ENCODE measurements around the gene TNFRSF8. TPM values are rescaled to one million over a fixed set of nuclear protein-coding genes. Genes with fewer than 3 reads are reported as not detected.

TNFRSF8 gene
- total RNA-seq, 2 experiments from 2014 or later: 6.0 to 6.5 TPM

DNA sequence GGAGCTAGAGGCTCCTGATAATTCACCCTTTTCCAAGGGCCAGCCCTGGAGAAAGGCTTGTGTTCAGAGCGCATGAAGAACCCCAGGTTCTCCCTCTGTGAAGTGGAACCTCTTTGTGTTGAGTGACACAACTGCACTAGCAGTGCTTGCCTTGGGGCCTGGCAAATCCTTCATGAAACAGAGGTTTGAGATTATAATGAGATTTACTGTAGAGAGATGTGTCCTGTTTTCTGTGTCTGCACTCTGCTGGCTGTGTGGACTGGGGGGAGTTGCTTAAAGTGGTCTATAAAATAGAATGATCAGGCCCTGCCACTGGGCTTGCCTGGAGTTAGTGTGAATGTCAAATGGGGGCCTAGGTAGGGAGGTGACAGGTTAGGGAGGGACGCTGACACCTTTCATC lies 92.2 kb downstream of the TNFRSF8 start:
- Mint-ChIP-seq H3K27ac (no peak overlapping the region), H3K36me3 (ENCODE audit: low read depth) (peaks cover 14% of the 10 kb centered on the region), H3K27me3 (no peaks in the 10 kb centered on the region), H3K9me3 (peaks cover 7% of the 10 kb centered on the region), H3K4me1 (peaks cover 82% of the 10 kb centered on the region), H3K4me3 (no peak overlapping the region)
- ChIA-PET POLR2A (no interaction called here), CTCF (interaction anchor here (0.8 to 4.4 kb wide), 6 partner anchors 10 to 68 kb away, joined by 3 to 23 read pairs (median 4); no protein-coding TSS in a partner anchor)
- DNase-seq: no peak

DNA sequence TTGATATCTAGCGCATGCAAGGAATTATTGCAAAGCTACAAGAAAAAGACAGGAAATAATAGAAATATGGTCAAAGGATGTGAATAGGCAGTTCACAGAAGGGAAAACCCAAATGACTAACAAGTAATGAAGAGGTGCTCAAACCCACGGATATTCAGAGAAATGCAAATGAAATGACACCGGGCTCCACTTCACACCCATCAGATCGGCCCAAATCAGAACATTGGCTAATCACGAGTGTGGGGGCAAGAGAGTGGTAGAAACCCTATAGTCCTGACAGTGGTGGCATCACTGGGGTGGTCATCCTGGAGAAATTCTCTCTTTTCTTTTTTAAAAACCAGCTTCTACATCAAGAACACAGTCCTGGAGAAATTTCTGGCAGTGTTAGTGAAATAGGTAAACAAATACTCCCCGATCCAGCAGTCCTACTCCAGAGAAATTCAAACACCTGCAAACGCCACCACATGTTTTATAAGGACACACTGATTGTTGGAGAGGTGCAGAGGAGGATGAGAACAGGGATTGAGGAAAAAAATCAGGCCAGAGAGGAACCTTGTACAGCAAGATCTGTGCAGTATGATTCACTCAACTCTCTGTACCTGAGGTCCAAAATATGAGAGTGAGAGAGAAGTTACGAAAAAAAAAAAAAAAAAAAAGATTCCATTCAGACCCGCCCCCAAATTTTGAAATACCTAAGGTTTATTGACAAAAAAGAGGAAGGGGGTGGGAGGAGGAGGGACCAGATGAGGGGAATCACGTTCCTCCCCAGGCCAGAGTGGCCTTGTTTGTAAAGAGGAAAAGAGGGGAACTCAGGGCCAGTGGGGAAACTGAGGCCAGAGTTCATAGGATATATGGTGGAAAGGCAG lies 94.5 kb downstream of the TNFRSF8 start:
- Mint-ChIP-seq H3K9me3 (peaks cover 4% of the 10 kb centered on the region), H3K27me3 (no peaks in the 10 kb centered on the region), H3K27ac (peak overlapping the region; percentile 94), H3K4me1 (peaks cover 82% of the 10 kb centered on the region), H3K4me3 (peak overlapping the region; percentile 56), H3K36me3 (ENCODE audit: low read depth) (peaks cover 1% of the 10 kb centered on the region)
- ChIA-PET CTCF (interaction anchor here (1.0 to 4.4 kb wide), 7 partner anchors 8 to 462 kb away, joined by 3 to 23 read pairs (median 5); partner anchors contain the start of gene TNFRSF1B), POLR2A (interaction anchor here (1.0 kb wide), 1 partner anchor 33 kb away, joined by 4 read pairs; no protein-coding TSS in a partner anchor)
- DNase-seq: no peak

DNA sequence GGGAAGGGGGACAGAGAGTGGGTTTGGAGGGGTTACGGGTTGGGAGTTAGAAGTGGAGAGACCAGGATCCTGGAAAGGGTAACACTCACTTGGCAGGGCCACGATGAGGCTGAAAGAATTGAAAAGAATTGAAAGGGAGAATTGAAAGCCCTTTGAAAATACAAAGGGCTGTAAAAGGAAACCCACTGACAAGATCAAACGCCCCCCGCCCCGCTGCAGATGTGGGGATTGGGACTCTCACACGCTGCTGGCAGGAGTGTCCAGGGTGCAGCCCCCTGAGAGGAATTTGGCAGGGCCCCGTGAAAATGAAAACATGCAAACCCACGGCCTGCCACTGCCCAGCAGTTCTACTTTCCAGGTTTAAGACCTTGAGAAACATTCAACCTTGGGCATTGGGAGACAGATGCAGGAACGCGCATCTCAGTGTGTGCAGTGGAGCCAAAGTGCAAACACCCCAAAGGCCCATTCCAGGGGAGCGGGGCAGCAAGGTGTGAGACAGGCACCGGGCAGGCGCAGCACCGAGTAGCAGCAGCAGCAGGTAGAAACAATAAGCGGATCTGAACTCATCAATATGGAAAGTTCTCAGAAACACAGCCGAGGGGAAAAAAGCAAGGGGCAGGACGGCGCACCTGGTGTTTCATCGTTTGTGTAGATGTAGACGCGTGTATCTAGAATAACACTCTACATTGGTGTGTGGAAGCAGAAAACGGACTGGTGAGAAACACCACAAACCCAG lies 95.4 kb downstream of the TNFRSF8 start:
- Mint-ChIP-seq H3K27me3 (no peaks in the 10 kb centered on the region), H3K4me1 (peaks cover 82% of the 10 kb centered on the region), H3K9me3 (peaks cover 4% of the 10 kb centered on the region), H3K27ac (peak overlapping the region; percentile 94), H3K36me3 (ENCODE audit: low read depth) (peaks cover 1% of the 10 kb centered on the region), H3K4me3 (peak overlapping the region; percentile 39)
- CTCF ChIA-PET: interaction anchor here (1.2 to 4.4 kb wide), 4 partner anchors 8 to 34 kb away, joined by 4 to 23 read pairs (median 12); no protein-coding TSS in a partner anchor
- DNase-seq: no peak
- POLR2A ChIA-PET: interaction anchor here (1.5 kb wide), 1 partner anchor 8 kb away, joined by 7 read pairs; no protein-coding TSS in a partner anchor

DNA sequence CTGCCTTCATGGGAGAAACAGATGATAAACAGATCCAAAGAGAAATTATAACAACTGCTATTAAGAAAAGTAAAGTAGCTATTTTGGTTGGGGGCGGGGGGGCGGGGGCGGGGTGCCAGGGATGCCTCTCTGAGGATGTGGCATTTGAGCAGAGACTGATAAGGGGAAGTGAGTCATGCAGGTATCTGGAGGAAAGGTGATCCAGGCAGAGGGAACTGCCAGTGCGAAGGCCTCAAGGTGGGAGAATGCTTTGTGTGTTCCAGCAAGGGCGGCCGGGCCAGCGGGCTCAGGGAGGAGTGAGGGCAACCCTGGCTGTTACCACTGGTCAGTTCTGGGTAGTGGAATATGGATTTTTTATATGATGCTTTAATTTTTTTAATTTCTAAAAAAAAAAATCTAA lies 96.7 kb downstream of the TNFRSF8 start:
- ChIA-PET POLR2A (interaction anchor here (1.5 kb wide), 1 partner anchor 9 kb away, joined by 7 read pairs; no protein-coding TSS in a partner anchor), CTCF (interaction anchor here (0.6 to 2.1 kb wide), 4 partner anchors 9 to 317 kb away, joined by 3 to 10 read pairs (median 4); no protein-coding TSS in a partner anchor)
- Mint-ChIP-seq H3K27ac (peak overlapping the region; percentile 85), H3K9me3 (peaks cover 4% of the 10 kb centered on the region), H3K36me3 (ENCODE audit: low read depth) (peaks cover 1% of the 10 kb centered on the region), H3K4me1 (peaks cover 90% of the 10 kb centered on the region), H3K4me3 (no peak overlapping the region), H3K27me3 (no peaks in the 10 kb centered on the region)
- peak; percentile 40 for DNase-seq

DNA sequence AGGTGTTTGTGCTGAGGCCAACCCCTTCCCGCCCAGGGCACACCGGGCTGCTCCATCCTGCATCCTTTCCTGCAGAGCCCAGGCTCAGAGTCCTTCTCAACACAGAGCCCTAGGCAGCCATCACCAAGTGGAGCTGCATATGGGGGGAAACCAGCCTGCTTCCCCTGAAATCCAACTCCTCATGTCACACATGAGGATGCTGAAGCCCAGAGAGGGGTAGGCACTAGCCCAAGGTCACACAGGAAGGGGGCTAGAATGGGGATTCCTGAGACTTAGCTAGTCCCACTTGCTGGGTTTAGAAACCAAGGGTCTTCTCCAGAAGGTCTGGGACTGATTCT lies 98.2 kb downstream of the TNFRSF8 start:
- Mint-ChIP-seq H3K36me3 (ENCODE audit: low read depth) (peaks cover 1% of the 10 kb centered on the region), H3K4me3 (peak overlapping the region; percentile 18), H3K9me3 (peaks cover 2% of the 10 kb centered on the region), H3K27me3 (no peaks in the 10 kb centered on the region), H3K27ac (peak overlapping the region; percentile 95), H3K4me1 (peaks cover 85% of the 10 kb centered on the region)
- ChIA-PET POLR2A (no interaction called here), CTCF (interaction anchor here (0.7 to 2.1 kb wide), 8 partner anchors 10 to 42 kb away, joined by 3 to 18 read pairs (median 6); no protein-coding TSS in a partner anchor)
- no peak for DNase-seq

DNA sequence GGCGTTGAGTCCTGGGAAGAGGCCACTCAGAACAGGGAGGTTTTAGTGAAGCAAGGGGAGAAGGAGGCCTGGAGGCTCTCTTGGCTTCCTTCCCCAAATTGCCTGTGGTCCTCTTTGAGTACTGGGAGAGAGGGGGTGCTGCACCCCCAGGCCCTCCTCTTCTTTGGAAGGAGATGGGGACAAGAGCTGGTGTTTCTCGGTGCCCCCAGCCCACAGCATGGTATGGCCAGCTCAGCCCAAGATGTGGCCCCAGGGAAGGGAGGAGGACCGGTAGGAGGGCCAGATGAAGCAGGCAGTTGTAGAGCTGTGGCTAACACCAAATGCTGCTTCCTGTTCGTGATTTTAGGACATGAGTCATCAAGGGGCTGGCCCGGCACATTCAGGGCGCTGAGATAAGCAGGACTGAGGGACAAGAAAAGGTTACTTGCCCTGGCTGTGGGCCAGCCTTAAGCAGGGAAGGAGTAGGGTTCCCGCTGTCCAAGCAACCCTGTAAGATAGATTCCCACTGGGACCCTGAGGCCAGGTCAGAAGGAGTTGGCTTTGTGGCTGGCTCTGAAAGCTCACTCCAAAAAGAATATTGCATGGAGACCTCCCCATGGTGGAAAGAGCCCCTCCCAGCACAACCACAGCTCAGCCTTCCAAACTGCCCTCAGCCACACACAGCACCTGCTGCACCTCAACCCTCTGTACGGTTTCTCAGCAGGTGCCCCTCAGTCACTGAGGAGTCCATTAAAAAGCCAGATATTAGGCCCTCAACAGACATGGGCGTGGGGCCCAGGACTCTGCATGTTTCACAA lies 98.8 kb downstream of the TNFRSF8 start:
- H3K27ac Mint-ChIP-seq: peak overlapping the region; percentile 95
- H3K36me3 Mint-ChIP-seq (ENCODE audit: low read depth): peaks cover 1% of the 10 kb centered on the region
- CTCF ChIA-PET: interaction anchor here (0.7 to 2.1 kb wide), 10 partner anchors 10 to 43 kb away, joined by 3 to 18 read pairs (median 4); no protein-coding TSS in a partner anchor
- no peaks in the 10 kb centered on the region for H3K27me3 Mint-ChIP-seq
- H3K9me3 Mint-ChIP-seq: peaks cover 2% of the 10 kb centered on the region
- peak overlapping the region; percentile 18 for H3K4me3 Mint-ChIP-seq
- H3K4me1 Mint-ChIP-seq: peaks cover 84% of the 10 kb centered on the region
- POLR2A ChIA-PET: no interaction called here
- peak; percentile 81 for DNase-seq

DNA sequence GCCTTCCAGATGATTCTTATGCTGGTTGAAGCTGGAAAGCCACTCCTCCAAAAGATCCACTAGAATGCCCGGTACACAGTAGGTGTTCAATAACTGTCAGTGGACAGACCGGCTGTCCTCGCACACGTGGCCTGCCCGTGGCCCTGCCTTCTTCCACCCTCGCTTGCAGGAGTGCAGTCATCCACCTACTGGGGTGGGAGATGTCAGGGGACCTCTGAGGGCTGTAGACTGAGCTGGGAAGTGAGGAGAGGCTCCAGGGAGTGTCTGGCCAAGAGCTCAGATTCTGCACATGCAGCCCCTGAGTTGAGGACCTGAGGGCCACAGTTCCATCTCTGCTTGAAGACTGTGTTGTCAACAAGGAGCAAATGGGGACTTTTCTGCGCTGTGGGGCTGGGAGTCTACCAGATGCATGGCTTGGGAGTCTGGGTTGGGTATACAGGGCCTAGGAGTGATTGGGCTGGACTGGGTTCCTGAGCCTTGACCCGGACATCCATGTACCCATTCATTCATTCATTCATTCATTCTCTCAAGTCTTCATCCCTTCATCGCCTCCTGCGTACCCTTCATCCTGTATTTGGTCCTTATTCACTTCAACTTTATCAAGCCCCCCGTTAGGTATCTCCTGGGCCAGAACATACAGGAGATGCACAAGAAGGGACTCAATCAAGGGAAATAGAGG lies 99.5 kb downstream of the TNFRSF8 start:
- peaks cover 78% of the 10 kb centered on the region for H3K4me1 Mint-ChIP-seq
- peak overlapping the region; percentile 95 for H3K27ac Mint-ChIP-seq
- no peaks in the 10 kb centered on the region for H3K27me3 Mint-ChIP-seq
- peaks cover 2% of the 10 kb centered on the region for H3K9me3 Mint-ChIP-seq
- DNase-seq: no peak
- ChIA-PET POLR2A (no interaction called here), CTCF (interaction anchor here (0.9 to 2.1 kb wide), 8 partner anchors 9 to 38 kb away, joined by 3 to 18 read pairs (median 6); no protein-coding TSS in a partner anchor)
- peaks cover 3% of the 10 kb centered on the region for H3K36me3 Mint-ChIP-seq (ENCODE audit: low read depth)
- H3K4me3 Mint-ChIP-seq: peak overlapping the region; percentile 22

DNA sequence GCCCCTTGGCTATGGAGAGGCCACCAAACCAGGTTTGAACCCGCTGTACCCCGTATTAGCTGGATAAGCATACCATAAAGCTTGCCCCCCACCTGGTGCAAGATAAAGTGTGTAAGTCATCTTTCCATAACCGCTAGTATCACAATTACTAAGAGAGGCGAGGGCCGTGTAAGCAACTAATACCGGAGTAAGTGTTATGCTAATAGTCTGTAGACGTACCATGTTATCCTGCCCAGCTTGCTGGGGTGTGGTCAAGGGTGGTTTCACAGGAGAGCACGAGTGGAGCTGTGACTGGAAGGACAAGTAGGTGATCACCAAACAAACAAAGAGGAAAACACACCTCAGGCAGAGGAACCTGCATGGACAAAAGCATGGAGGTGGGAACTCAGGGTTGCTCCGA lies 100.1 kb downstream of the TNFRSF8 start:
- CTCF ChIA-PET: interaction anchor here (2.1 kb wide), 2 partner anchors 10 to 13 kb away, joined by 5 to 18 read pairs; no protein-coding TSS in a partner anchor
- Mint-ChIP-seq H3K4me3 (no peak overlapping the region), H3K4me1 (peaks cover 78% of the 10 kb centered on the region), H3K9me3 (peaks cover 2% of the 10 kb centered on the region), H3K36me3 (ENCODE audit: low read depth) (peaks cover 9% of the 10 kb centered on the region), H3K27me3 (no peaks in the 10 kb centered on the region), H3K27ac (peak overlapping the region; percentile 95)
- DNase-seq: no peak
- POLR2A ChIA-PET: no interaction called here

DNA sequence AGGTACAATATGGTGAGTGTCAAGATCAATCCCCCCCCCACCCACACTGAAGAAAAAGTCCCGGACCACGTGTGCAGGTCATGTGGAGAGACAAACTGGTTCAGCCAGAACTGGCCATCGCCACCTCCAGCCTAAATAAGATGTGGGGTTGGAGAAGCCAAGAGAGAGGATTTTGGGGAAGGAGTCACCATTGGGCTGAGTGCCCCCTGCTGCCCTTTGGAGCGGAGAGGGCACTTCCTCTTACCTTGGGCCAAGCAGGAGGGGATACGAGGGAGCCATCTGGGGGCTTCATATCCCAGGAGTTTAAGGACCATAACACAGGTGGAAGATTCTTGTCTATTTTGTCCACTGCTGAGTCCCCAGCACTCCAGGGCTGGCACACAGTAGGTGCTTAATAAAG lies 101.1 kb downstream of the TNFRSF8 start:
- no peak overlapping the region for H3K4me3 Mint-ChIP-seq
- CTCF ChIA-PET: interaction anchor here (1.2 kb wide), 1 partner anchor 16 kb away, joined by 5 read pairs; no protein-coding TSS in a partner anchor

DNA sequence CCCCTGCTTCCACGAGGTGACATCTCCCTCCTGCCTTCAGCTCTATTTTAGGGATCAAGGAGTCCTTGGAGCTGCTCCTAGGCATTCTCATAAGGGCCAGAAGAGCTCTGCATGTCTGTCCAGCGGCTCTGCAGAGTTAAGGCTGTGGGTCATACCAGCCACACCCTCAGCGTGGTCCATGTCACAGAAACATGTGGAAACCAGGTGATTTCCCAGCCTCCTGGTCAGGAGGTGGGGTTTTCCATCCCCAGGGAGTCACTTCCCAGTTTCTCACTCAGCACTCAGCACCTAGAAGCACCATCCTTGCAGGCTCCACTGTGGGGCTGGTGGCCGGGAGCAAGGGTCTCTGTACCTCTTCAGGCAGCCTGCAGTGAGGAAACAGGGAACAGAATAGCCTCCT lies 102.2 kb downstream of the TNFRSF8 start:
- POLR2A ChIA-PET: no interaction called here
- CTCF ChIA-PET: interaction anchor here (0.6 to 1.9 kb wide), 3 partner anchors 8 to 44 kb away, joined by 3 to 6 read pairs (median 5); no protein-coding TSS in a partner anchor
- no peaks in the 10 kb centered on the region for H3K9me3 Mint-ChIP-seq
- no peak for DNase-seq
- H3K4me1 Mint-ChIP-seq: peaks cover 83% of the 10 kb centered on the region
- H3K27me3 Mint-ChIP-seq: no peaks in the 10 kb centered on the region
- H3K27ac Mint-ChIP-seq: no peak overlapping the region
- no peak overlapping the region for H3K4me3 Mint-ChIP-seq
- H3K36me3 Mint-ChIP-seq (ENCODE audit: low read depth): peaks cover 24% of the 10 kb centered on the region

More for the DNA sequence above, 101.1 kb downstream of the TNFRSF8 start:
- H3K9me3 Mint-ChIP-seq: peaks cover 2% of the 10 kb centered on the region
- POLR2A ChIA-PET: no interaction called here
- H3K36me3 Mint-ChIP-seq (ENCODE audit: low read depth): peaks cover 18% of the 10 kb centered on the region
- DNase-seq: no peak
- peaks cover 79% of the 10 kb centered on the region for H3K4me1 Mint-ChIP-seq
- no peaks in the 10 kb centered on the region for H3K27me3 Mint-ChIP-seq
- peak overlapping the region; percentile 95 for H3K27ac Mint-ChIP-seq

DNA sequence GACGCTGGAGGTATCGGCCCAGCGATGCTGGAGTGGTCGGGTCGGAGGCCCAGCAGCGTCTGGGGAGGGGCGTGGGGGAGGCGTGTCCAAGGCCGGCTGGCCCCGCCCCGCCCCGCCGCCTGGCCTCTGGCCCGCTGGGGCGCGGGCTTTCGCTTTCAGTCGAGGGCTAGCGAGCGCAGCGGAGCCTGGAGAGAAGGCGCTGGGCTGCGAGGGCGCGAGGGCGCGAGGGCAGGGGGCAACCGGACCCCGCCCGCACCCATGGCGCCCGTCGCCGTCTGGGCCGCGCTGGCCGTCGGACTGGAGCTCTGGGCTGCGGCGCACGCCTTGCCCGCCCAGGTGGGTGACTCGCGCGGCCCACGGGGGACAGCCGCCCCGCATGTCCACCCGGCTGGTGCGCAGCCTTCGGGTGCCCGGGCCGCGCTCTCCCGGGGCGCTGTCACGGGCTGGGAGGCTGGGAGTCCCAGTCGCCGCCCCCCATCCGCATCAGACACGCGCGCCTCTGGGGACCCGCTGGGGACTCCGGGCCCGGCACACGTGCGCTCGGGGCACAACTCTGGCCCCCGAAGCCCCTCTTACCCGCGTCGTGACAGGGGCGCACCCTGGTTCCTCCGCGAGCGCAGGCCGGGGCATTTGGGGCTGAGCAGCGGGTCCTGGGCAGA lies 103.9 kb downstream of the TNFRSF8 start, which contains the start of gene TNFRSF1B:
Gene TNFRSF1B, plus strand, starts transcription at position 158 of the 659 bp plus-strand sequence. Its CDS starts 101 bp downstream, at position 259.
- Mint-ChIP-seq H3K4me3 (peak within 1 kb of the TSS; percentile 99), H3K27me3 (no peaks in the 10 kb centered on the region), H3K9me3 (no peaks in the 10 kb centered on the region), H3K36me3 (ENCODE audit: low read depth) (peaks cover 37% of the 10 kb centered on the region), H3K4me1 (peaks cover 79% of the 10 kb centered on the region), H3K27ac (peak within 1 kb of the TSS; percentile 95)
- DNase-seq: peak; percentile 70
- ChIA-PET POLR2A (no interaction called here), CTCF (interaction anchor here (0.6 to 3.0 kb wide), 5 partner anchors 10 to 144 kb away, joined by 3 to 15 read pairs (median 5); no protein-coding TSS in a partner anchor)
